ENCODE results near the gene ZC3H7B.

ZC3H7B gene

DNA sequence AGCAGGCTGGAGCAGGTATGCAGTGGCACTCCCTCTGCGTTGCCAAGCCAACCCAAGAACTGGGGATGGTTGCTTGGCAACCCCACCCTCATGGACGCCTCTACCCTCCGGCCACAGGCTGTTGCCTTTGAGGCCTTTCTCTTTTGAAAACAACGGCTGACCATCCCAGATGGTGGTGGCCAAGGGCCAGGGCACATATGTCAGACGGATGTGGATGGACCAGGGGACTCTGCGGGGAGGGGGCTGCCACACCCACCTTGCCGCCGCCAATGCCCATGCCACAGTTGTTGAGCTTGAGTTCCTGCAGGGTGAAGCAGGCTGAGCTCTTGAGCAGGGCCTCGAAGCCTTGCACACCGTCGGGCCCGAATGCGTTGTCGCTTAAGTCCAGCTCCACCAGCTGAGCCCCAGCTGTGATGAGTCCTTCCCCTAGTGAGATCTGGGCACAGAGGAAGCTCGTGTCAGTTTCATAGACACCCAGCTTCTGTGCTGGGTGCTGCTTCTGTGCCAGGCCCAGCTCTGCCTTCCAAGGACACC is 36.9 kb upstream of the ZC3H7B start:
- Histone ChIP-seq H3K36me3 (ENCODE audit: control insufficient read depth, insufficient read depth, low read length) (peaks cover 96% of the 10 kb centered on the region), H3K4me3 (ENCODE audit: extremely low read depth, insufficient read depth, low read length, poor library complexity, severe bottlenecking) (no peak overlapping the region), H3K27ac (ENCODE audit: low read depth, low read length, severe bottlenecking) (no peak overlapping the region), H3K4me1 (ENCODE audit: control insufficient read depth, insufficient read depth, low read length, poor library complexity, severe bottlenecking) (no peaks in the 10 kb centered on the region), H3K9me3 (ENCODE audit: control insufficient read depth, low read length) (no peaks in the 10 kb centered on the region)
- 98 to 99% methylated on average over 15 of the region's 15 CpGs for WGBS, 2 experiments (ENCODE audit: insufficient coverage in 2 of 2)

DNA sequence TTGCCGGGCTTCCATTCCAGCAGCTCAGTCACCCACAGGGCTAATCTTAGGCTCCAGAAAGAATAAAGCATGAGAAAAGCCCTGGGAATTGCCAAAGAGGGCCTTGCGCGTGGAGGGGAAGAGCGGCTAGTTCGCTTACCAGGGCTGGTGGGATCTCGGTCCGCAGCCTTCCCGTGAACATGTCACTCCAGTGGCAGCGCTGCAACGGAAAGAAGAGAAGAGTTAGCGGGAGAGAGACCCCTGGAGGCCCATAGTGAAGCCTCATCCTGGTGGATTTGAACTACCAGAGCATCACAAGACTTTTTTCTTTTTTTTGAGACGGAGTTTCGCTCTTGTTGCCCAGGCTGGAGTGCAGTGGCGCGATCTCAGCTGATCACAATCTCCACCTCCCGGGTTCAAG is 33.4 kb upstream of the ZC3H7B start:
- Histone ChIP-seq H3K9me3 (ENCODE audit: control insufficient read depth, low read length) (no peaks in the 10 kb centered on the region), H3K27ac (ENCODE audit: low read depth, low read length, severe bottlenecking) (no peak overlapping the region), H3K36me3 (ENCODE audit: control insufficient read depth, insufficient read depth, low read length) (peaks cover 92% of the 10 kb centered on the region), H3K4me1 (ENCODE audit: control insufficient read depth, insufficient read depth, low read length, poor library complexity, severe bottlenecking) (no peaks in the 10 kb centered on the region), H3K4me3 (ENCODE audit: extremely low read depth, insufficient read depth, low read length, poor library complexity, severe bottlenecking) (no peak overlapping the region)
- 98% methylated on average over 15 to 16 of the region's 16 CpGs for WGBS, 2 experiments (ENCODE audit: insufficient coverage in 2 of 2)

DNA sequence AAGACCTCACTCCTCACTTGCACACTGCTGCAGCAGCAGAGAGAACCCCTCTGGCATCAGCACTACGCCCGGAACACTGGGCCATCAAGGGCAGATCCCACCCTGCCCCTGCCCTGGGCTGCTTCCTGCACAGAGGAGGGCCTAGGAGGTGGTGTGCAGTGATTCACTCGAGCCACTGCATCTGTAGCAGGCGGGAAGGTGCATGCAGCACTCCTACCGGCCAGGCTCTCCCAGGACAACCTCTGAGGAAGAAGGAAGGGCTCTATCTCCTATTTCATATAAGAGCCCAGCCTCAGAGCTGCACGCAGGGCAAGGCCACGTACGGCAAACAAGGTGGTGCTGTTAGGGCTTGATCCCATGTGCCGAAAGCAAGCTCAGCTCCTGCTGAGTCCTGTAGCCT is 29.5 kb upstream of the ZC3H7B start:
- 97 to 98% methylated on average over 7 of the region's 9 CpGs for WGBS, 2 experiments (ENCODE audit: insufficient coverage in 2 of 2)
- Histone ChIP-seq H3K9me3 (ENCODE audit: control insufficient read depth, low read length) (no peaks in the 10 kb centered on the region), H3K27ac (ENCODE audit: low read depth, low read length, severe bottlenecking) (no peak overlapping the region), H3K4me1 (ENCODE audit: control insufficient read depth, insufficient read depth, low read length, poor library complexity, severe bottlenecking) (peaks cover 3% of the 10 kb centered on the region), H3K4me3 (ENCODE audit: extremely low read depth, insufficient read depth, low read length, poor library complexity, severe bottlenecking) (no peak overlapping the region), H3K36me3 (ENCODE audit: control insufficient read depth, insufficient read depth, low read length) (peaks cover 93% of the 10 kb centered on the region)

DNA sequence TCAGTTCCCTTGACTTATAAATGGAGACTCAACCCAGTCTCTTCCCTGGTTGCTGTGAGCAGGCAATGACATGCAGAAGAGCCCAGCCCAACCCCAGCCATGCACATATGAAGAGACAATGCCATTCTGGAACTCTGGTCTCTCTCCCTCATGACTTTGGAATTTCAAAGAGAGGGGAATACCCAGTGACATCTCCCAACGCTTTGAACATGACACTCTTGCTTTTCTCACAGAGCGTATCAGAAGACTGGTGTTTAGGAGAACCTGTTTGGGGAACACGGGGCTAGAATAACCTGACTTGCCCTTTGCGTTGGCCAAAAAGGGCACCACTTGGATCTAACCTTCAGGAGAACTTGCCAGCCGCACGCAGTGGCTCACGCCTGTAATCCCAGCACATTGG is 28.2 kb upstream of the ZC3H7B start:
- no peaks in the 10 kb centered on the region for H3K9me3 ChIP-seq (ENCODE audit: control insufficient read depth, low read length)
- WGBS, 2 experiments (ENCODE audit: insufficient coverage in 2 of 2): 98 to 100% methylated on average over 6 of the region's 7 CpGs
- peaks cover 3% of the 10 kb centered on the region for H3K4me1 ChIP-seq (ENCODE audit: control insufficient read depth, insufficient read depth, low read length, poor library complexity, severe bottlenecking)
- H3K27ac ChIP-seq (ENCODE audit: low read depth, low read length, severe bottlenecking): no peak overlapping the region
- no peak overlapping the region for H3K4me3 ChIP-seq (ENCODE audit: extremely low read depth, insufficient read depth, low read length, poor library complexity, severe bottlenecking)
- H3K36me3 ChIP-seq (ENCODE audit: control insufficient read depth, insufficient read depth, low read length): peaks cover 94% of the 10 kb centered on the region

DNA sequence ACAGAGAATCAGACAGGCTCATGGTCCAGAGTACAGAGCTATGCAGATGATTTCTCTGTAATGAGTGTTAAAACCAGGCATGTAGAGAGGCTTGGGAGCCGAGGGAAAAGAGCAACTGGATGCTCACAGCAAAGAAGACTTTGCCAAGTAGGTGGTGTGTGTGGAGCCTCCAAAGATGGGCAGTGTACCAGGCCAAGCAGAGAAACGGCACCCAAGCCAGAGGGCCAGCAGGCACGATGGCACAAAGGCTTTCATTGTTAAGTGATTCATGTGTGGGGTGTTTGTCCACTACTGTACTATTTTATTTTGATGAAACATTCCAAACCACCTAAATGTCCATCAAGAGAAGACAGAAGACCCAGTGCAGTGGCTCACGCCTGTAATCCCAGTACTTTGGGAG is 26.5 kb upstream of the ZC3H7B start:
- Histone ChIP-seq H3K9me3 (ENCODE audit: control insufficient read depth, low read length) (no peaks in the 10 kb centered on the region), H3K4me1 (ENCODE audit: control insufficient read depth, insufficient read depth, low read length, poor library complexity, severe bottlenecking) (peaks cover 3% of the 10 kb centered on the region), H3K27ac (ENCODE audit: low read depth, low read length, severe bottlenecking) (no peak overlapping the region), H3K36me3 (ENCODE audit: control insufficient read depth, insufficient read depth, low read length) (peaks cover 95% of the 10 kb centered on the region), H3K4me3 (ENCODE audit: extremely low read depth, insufficient read depth, low read length, poor library complexity, severe bottlenecking) (no peak overlapping the region)
- whole genome bisulfite sequencing, 2 experiments (ENCODE audit: insufficient coverage in 2 of 2): 95 to 96% methylated on average over 2 to 4 of the region's 4 CpGs

DNA sequence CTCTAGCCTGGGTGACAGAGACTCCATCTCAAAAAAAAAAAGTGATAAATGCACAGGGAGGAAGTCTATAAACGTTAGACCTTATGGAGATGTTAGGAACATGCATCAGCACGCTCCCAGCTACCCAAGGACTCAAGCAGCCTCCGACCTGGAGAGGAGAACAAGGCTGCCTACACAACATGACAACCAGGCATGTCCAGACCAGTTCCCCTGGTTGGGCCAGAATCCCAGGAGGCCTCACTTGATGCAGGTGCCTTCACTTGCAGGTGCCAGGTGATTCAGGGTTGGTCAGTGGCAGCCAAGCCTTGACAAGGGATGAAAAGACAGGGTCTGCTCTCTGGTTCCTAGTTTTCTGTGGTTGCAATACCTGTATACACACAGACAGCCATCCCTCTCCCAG is 21.3 kb upstream of the ZC3H7B start:
- Histone ChIP-seq H3K4me1 (ENCODE audit: control insufficient read depth, insufficient read depth, low read length, poor library complexity, severe bottlenecking) (peaks cover 6% of the 10 kb centered on the region), H3K27ac (ENCODE audit: low read depth, low read length, severe bottlenecking) (no peak overlapping the region), H3K4me3 (ENCODE audit: extremely low read depth, insufficient read depth, low read length, poor library complexity, severe bottlenecking) (no peak overlapping the region), H3K9me3 (ENCODE audit: control insufficient read depth, low read length) (no peaks in the 10 kb centered on the region), H3K36me3 (ENCODE audit: control insufficient read depth, insufficient read depth, low read length) (peaks cover 99% of the 10 kb centered on the region)
- WGBS, 2 experiments (ENCODE audit: insufficient coverage in 2 of 2): 100% methylated on average over 3 of the region's 3 CpGs

DNA sequence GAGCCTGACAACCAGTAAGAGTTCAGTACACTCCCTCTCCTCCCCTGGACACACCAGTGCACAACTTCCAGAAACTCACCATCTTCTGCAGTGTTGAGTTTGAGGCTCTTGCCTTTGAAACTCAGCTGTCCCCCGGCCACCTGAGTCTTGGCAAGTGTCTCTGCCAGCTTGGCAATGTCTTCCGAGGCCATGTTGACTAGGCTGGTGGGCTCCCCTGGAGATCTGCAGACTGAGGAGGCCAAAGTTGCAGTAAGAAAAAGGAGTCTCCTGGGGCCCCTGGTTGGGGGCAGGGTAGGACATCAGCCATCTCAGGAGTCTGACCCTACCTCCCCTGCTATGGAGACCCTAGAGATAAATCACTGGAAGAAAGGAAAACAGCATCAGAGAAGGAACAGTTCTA is 20.5 kb upstream of the ZC3H7B start:
- WGBS, 2 experiments (ENCODE audit: insufficient coverage in 2 of 2): 93 to 100% methylated on average over 1 to 2 of the region's 2 CpGs

DNA sequence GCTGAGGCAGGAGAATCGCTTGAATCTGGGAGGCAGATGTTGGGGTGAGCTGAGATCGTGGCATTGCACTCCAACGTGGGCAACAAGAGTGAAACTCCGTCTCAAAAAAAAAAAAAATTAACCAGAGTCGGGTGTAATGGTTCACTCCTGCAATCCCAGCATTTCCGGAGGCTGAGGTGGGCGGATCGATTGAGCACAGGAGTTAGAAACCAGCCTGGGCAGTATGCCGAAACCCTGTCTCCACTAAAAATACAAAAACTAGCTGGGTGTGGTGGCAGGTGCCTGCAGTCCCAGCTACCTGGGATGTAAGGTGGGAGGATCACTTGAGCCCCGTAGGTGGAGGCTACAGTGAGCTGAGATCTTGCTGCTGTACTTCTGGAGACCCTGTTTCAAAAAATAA is 16.9 kb upstream of the ZC3H7B start:
- no peak overlapping the region for H3K27ac ChIP-seq (ENCODE audit: low read depth, low read length, severe bottlenecking)
- no peaks in the 10 kb centered on the region for H3K9me3 ChIP-seq (ENCODE audit: control insufficient read depth, low read length)
- H3K4me1 ChIP-seq (ENCODE audit: control insufficient read depth, insufficient read depth, low read length, poor library complexity, severe bottlenecking): peaks cover 29% of the 10 kb centered on the region
- H3K4me3 ChIP-seq (ENCODE audit: extremely low read depth, insufficient read depth, low read length, poor library complexity, severe bottlenecking): peak overlapping the region; percentile 93
- 87 to 93% methylated on average over 5 to 7 of the region's 10 CpGs for WGBS, 2 experiments (ENCODE audit: insufficient coverage in 2 of 2)
- peaks cover 57% of the 10 kb centered on the region for H3K36me3 ChIP-seq (ENCODE audit: control insufficient read depth, insufficient read depth, low read length)

More for the DNA sequence above, 20.5 kb upstream of the ZC3H7B start:
- peaks cover 6% of the 10 kb centered on the region for H3K4me1 ChIP-seq (ENCODE audit: control insufficient read depth, insufficient read depth, low read length, poor library complexity, severe bottlenecking)
- H3K36me3 ChIP-seq (ENCODE audit: control insufficient read depth, insufficient read depth, low read length): peaks cover 93% of the 10 kb centered on the region
- no peaks in the 10 kb centered on the region for H3K9me3 ChIP-seq (ENCODE audit: control insufficient read depth, low read length)
- H3K27ac ChIP-seq (ENCODE audit: low read depth, low read length, severe bottlenecking): no peak overlapping the region
- H3K4me3 ChIP-seq (ENCODE audit: extremely low read depth, insufficient read depth, low read length, poor library complexity, severe bottlenecking): no peak overlapping the region

DNA sequence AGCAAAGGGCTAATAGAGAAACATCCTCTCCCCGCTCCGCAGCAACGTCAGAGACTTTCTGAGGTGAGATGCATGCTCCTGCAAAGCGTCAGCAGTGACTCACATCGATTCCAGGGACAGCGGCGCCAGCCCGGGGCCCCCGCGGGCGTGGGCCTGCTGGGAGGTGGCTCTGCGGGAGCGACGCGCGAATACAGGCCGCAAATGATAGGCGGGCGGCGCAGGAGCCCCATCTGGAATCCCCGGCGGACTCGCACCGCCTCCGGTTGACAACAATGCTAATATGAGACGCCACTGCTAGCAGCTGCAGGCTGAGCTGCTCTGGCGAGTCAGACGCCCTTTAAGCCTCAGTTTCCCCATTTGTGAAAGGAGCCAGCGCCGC is 15.9 kb upstream of the ZC3H7B start:
- Histone ChIP-seq H3K36me3 (ENCODE audit: control insufficient read depth, insufficient read depth, low read length) (peaks cover 47% of the 10 kb centered on the region), H3K9me3 (ENCODE audit: control insufficient read depth, low read length) (no peaks in the 10 kb centered on the region), H3K4me1 (ENCODE audit: control insufficient read depth, insufficient read depth, low read length, poor library complexity, severe bottlenecking) (peaks cover 38% of the 10 kb centered on the region), H3K27ac (ENCODE audit: low read depth, low read length, severe bottlenecking) (peak overlapping the region; percentile 92), H3K4me3 (ENCODE audit: extremely low read depth, insufficient read depth, low read length, poor library complexity, severe bottlenecking) (peak overlapping the region; percentile 93)
- WGBS, 2 experiments (ENCODE audit: insufficient coverage in 2 of 2): 0 to 1% methylated on average over 28 to 30 of the region's 30 CpGs

DNA sequence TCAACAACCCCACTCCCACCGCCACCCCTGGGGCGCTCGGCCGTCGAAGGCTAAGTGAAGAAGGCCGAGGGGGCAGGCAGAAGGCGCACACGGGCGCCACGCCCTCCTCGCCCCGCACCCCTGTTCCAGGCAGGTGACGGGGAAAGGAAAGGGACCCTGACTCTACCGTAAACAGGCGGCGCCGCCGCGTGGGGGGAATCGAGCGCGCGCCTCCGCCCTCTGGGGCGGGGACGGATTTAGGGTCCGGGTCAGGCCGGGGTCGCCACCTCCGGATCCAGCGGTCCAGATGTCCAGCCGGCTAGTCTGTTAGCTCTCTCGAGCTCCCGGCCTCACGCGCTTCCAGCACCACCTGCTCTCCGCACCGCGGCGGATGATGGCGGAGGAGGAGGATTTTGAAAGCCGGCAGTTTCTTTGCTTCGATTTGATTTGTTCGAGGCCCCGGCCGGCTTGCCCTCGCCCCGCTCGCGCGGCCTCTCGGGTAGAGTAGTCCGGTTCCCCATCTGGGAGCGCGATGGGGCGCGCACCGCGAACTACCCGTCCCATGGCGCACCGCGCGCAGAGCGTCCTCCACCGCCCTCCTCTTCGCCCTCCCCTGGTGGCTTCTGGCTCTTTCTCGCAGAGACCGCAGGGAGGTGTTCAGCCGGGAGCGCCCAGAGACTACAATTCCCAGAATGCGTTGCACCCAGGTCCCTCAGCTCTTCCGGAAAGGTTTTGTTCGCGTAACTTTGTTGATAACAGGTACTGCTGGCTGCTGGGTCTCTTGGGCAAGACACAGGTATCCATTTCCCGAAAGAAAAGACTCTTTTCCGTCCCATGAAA is 15.3 kb upstream of the ZC3H7B start, which contains the start of gene RANGAP1:
Gene RANGAP1, minus strand, starts transcription at position 368 of the 819 bp plus-strand sequence. CDS start 5,143 bp downstream, outside the sequence.
- WGBS, 2 experiments (ENCODE audit: insufficient coverage in 2 of 2): 0 to 1% methylated on average over 55 to 66 of the region's 77 CpGs
- peaks cover 40% of the 10 kb centered on the region for H3K4me1 ChIP-seq (ENCODE audit: control insufficient read depth, insufficient read depth, low read length, poor library complexity, severe bottlenecking)

DNA sequence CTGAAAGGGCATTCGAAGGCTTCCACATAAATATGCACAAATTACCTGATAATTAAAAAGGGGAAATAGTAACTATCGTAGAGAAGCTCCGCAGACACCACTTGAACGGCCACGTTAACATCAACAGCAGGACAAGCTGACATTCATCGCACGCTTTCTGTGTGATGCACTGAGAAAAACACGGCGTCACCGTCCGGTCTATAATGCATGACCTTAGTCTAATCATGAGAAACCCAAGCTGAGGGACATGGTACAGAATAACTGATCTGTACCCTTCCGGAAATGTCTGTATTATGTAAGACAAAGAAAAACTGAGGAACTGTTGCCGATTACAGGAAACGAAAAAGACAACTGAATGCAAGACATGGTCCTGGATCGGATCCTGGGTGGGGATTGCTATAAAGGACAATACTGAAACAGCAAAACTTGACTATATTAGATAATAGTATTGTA is 14.7 kb upstream of the ZC3H7B start:
- peak overlapping the region; percentile 63 for H3K27ac ChIP-seq (ENCODE audit: low read depth, low read length, severe bottlenecking)

More for the DNA sequence above, 15.3 kb upstream of the ZC3H7B start, which contains the start of gene RANGAP1:
- peaks cover 41% of the 10 kb centered on the region for H3K36me3 ChIP-seq (ENCODE audit: control insufficient read depth, insufficient read depth, low read length)
- peak within 1 kb of the TSS; percentile 93 for H3K4me3 ChIP-seq (ENCODE audit: extremely low read depth, insufficient read depth, low read length, poor library complexity, severe bottlenecking)
- no peaks in the 10 kb centered on the region for H3K9me3 ChIP-seq (ENCODE audit: control insufficient read depth, low read length)
- H3K27ac ChIP-seq (ENCODE audit: low read depth, low read length, severe bottlenecking): peak within 1 kb of the TSS; percentile 92

More for the DNA sequence above, 14.7 kb upstream of the ZC3H7B start:
- Histone ChIP-seq H3K36me3 (ENCODE audit: control insufficient read depth, insufficient read depth, low read length) (peaks cover 35% of the 10 kb centered on the region), H3K4me3 (ENCODE audit: extremely low read depth, insufficient read depth, low read length, poor library complexity, severe bottlenecking) (peak overlapping the region; percentile 93), H3K9me3 (ENCODE audit: control insufficient read depth, low read length) (no peaks in the 10 kb centered on the region), H3K4me1 (ENCODE audit: control insufficient read depth, insufficient read depth, low read length, poor library complexity, severe bottlenecking) (peaks cover 40% of the 10 kb centered on the region)
- WGBS, 2 experiments (ENCODE audit: insufficient coverage in 2 of 2): 61 to 73% methylated on average over 13 to 14 of the region's 15 CpGs
